Thoracic aorta (tissue), 2 donors: ENCODE measurements around the gene TUFM. TPM values are rescaled to one million over a fixed set of nuclear protein-coding genes. Genes with fewer than 3 reads are reported as not detected.

Source experiments
- ATAC-seq: fragments of 150-250 bp; one replicate; pipeline ENCODE4 v1.8.0; 2017; ENCODE audit warnings: low read depth; ENCODE audit not compliant: insufficient number of reproducible peaks, low FRiP score
- DNase-seq: peaks from one replicate; pipeline ENCODE4 v3.0.0-alpha.2; 2020; ENCODE audit warnings: low spot score
- H3K27ac ChIP-seq, 2 donors: fragments of 200-600 bp; sonication (generic); 1 replicate in 1 of 2; 2 replicates in 1 of 2; pipeline ENCODE4 v1.5.1; 2016; ENCODE audit warnings: mild to moderate bottlenecking in 2 of 2, moderate library complexity in 2 of 2
- H3K27me3 ChIP-seq: fragments of 200-600 bp; sonication (generic); replicated peaks from 2 replicates; pipeline ENCODE4 v1.6.0; 2016; ENCODE audit warnings: mild to moderate bottlenecking; ENCODE audit not compliant: insufficient read depth
- H3K36me3 ChIP-seq: fragments of 200-600 bp; sonication (generic); one replicate; pipeline ENCODE4 v1.5.1; 2016
- H3K4me1 ChIP-seq, 2 donors: fragments of 200-600 bp; sonication (generic); 1 replicate in 1 of 2; 2 replicates in 1 of 2; pipeline versions ENCODE4 v1.5.1 to v1.6.0; 2016; ENCODE audit warnings: low read depth in 2 of 2, mild to moderate bottlenecking in 1 of 2; ENCODE audit not compliant: control insufficient read depth in 1 of 2
- H3K4me3 ChIP-seq: fragments of 200-600 bp; sonication (generic); 2 replicates; pipeline ENCODE4 v1.5.1; 2016; ENCODE audit warnings: mild to moderate bottlenecking
- H3K9me3 ChIP-seq: fragments of 200-600 bp; sonication (generic); 2 replicates; pipeline ENCODE4 v1.5.1; 2016
- CTCF ChIP-seq: fragments of 200-600 bp; sonication (generic); IDR thresholded peaks from one replicate; pipeline ENCODE4 v1.5.1; 2019; ENCODE audit warnings: antibody characterized with exemption
- total RNA-seq, 2 donors: library from RNA; depleted of rRNA; stranded (reverse); fragments of >200 nt; gene quantifications; one replicate each; pipeline versions ENCODE4 v1.1.0 to v1.2.3, GENCODE V29; 2016

TUFM gene
- total RNA-seq, 2 donors from 2014 or later, result 48.9 to 50.2 TPM

DNA sequence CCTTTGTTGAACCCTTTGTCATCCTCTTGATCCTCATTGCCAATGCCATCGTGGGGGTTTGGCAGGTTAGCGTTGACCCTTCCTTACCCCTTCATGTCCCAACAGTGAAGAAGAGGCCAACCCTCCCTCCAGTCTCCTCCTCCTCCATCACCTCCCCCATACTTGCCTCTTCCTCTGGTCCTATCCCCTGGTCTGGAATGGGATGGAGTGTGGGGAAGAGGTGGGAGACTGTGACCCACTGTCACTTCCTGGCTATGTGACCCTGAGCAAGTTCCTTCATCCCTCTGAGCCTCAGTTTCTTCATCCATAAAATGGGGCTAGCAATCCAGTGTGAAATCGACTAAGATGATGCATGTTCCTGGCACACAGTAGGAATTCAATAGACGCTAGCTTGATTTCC lies 34.8 kb upstream of the TUFM start:
- no peak for DNase-seq
- H3K4me1 ChIP-seq, result peaks cover 8 to 14% of the 10 kb centered on the region in 2 donors
- no peak for TF ChIP-seq CTCF
- H3K27me3 ChIP-seq, result no peaks in the 10 kb centered on the region
- H3K36me3 ChIP-seq, result no peaks in the 10 kb centered on the region
- H3K4me3 ChIP-seq, result no peak overlapping the region
- no peak for ATAC-seq
- no peak overlapping the region for H3K27ac ChIP-seq
- H3K9me3 ChIP-seq, result no peaks in the 10 kb centered on the region

DNA sequence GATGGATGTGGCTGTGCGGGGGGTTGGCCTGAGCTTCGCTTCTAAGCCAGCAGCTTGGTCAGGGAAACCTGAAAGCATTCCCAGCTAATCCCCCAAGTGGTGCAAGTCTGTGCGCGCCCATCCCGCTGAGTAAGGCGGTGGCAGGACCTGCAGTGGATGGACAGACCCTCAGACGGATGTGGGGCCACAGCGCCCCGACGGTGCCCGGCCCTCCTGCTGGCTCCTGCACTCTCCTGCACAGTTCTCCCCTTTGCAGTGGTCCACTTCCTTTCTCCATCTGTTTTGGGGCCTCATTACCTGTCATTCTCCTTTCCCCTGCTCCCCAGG lies 34.4 kb upstream of the TUFM start:
- H3K36me3 ChIP-seq, result no peaks in the 10 kb centered on the region
- H3K27me3 ChIP-seq, result no peaks in the 10 kb centered on the region
- H3K9me3 ChIP-seq, result no peaks in the 10 kb centered on the region
- TF ChIP-seq CTCF, result no peak
- peaks cover 8 to 14% of the 10 kb centered on the region in 2 donors for H3K4me1 ChIP-seq
- no peak overlapping the region for H3K27ac ChIP-seq
- H3K4me3 ChIP-seq, result peak overlapping the region; percentile 94
- DNase-seq (no peak), ATAC-seq (no peak)

GRCh38 chr16:28879841-28880588 lies 33.9 kb upstream of the TUFM start:
- ATAC-seq (peak; percentile 51), DNase-seq (peak; percentile 64)
- TF ChIP-seq CTCF, result peak; percentile 54
- no peaks in the 10 kb centered on the region for H3K9me3 ChIP-seq
- no peaks in the 10 kb centered on the region for H3K36me3 ChIP-seq
- peak overlapping the region; percentile 94 for H3K4me3 ChIP-seq
- H3K27ac ChIP-seq, result no peak overlapping the region
- no peaks in the 10 kb centered on the region for H3K27me3 ChIP-seq
- H3K4me1 ChIP-seq, result peaks cover 8 to 14% of the 10 kb centered on the region in 2 donors

GRCh38 chr16:28879261-28879840 lies 33.2 kb upstream of the TUFM start:
- Histone ChIP-seq H3K36me3 (peaks cover under 1% of the 10 kb centered on the region), H3K4me3 (peak overlapping the region; percentile 94), H3K27ac (no peak overlapping the region), H3K27me3 (no peaks in the 10 kb centered on the region), H3K9me3 (no peaks in the 10 kb centered on the region), H3K4me1 (peaks cover 8 to 14% of the 10 kb centered on the region in 2 donors)
- no peak for DNase-seq
- no peak for TF ChIP-seq CTCF
- no peak for ATAC-seq

DNA sequence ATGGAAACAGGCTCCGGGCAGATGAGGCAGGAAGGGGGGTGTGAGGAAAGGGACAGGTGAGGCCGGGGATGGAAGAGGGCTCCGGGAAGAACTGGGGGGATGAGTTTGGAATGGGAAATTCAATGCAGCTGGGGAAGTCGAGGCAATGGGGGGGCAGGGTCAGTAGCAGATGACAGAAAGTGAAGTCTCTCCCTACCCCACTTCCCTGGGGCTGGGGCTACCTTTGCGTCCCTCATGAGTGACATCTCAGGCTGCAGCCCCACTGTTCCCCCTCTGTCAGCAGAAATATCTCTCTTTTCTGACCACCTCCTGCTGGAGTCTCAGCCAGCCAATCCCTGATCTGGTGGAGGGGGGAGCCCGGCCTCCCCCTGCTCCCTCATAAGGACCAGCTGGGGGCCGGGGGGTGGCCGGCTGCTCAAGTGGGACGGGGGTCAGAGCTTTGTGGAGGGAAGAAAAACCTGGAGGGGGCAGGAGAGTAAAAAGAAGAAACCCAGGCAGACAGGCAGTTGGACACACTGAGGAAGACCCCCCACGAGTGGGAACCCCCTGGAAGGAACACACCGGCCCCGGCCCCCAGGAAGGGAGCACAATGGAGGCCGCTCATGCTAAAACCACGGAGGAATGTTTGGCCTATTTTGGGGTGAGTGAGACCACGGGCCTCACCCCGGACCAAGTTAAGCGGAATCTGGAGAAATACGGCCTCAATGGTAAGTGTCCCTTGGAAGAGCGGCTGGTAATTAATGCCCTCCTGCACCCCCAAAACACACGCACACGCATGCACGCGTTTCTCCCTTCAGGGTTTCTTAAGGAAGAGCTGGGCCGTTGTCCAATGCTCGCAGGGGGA lies 32.2 kb upstream of the TUFM start, which contains the start of gene ATP2A1:
Gene ATP2A1 (plus strand): TSS at position 406 of the 844 bp plus-strand sequence. CDS start 184 bp downstream, at position 590.
- peak within 1 kb of the TSS; percentile 94 for H3K4me3 ChIP-seq
- DNase-seq, result no peak
- TF ChIP-seq CTCF, result no peak
- no peaks in the 10 kb centered on the region for H3K9me3 ChIP-seq
- peaks cover 5% of the 10 kb centered on the region for H3K36me3 ChIP-seq
- no peak within 1 kb of the TSS for H3K27ac ChIP-seq
- H3K27me3 ChIP-seq, result no peaks in the 10 kb centered on the region
- H3K4me1 ChIP-seq, result peaks cover 8 to 14% of the 10 kb centered on the region in 2 donors
- no peak for ATAC-seq
